HG03196 (cell line): ENCODE data around the gene PKLR.
"Not testable (repeated sequence)": the region's sequence is repeated elsewhere in the genome, so short reads cannot be mapped to it uniquely, and the experiment has no call there.

Experiments
- ATAC-seq: cut with Tn5 transposase; IDR thresholded peaks from one replicate; pipeline ENCODE4 v1.9.1; 2021; ENCODE audit not compliant: unreplicated experiment

Gene PKLR

DNA sequence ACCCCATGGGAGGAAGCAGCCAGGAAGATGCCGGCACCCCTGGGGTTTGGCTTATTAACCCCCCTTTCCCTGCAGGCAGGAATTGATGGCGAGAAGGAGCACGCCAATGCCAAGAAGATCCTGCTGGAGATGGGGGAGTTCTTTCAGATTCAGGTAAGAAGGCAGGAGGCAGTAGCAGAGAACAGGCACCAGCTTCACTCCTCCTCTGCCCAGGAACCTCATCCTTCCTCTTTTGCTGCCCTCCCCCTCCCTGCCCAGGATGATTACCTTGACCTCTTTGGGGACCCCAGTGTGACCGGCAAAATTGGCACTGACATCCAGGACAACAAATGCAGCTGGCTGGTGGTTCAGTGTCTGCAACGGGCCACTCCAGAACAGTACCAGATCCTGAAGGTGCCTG, 18.3 kb upstream of the PKLR start:
- ATAC-seq: no peak

DNA sequence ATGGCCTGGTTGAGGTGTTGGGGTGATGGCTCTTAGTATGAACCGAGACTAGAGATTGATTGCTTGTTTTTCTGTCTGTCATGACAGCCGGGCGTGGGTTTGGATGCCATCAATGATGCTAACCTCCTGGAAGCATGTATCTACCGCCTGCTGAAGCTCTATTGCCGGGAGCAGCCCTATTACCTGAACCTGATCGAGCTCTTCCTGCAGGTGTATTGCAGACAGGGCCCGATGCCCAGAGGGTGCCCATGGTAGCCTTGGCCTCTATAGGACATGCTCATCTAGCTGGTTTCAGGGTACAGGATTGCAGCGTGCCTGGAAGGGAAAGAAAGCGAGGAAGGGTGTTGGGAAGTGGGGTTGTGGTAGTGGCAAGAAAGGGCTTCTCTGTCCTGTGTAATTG, 16.8 kb upstream of the PKLR start:
- no peak for ATAC-seq

GRCh38 chr1:155316922-155317321, 15.7 kb upstream of the PKLR start:
- no peak for ATAC-seq

DNA sequence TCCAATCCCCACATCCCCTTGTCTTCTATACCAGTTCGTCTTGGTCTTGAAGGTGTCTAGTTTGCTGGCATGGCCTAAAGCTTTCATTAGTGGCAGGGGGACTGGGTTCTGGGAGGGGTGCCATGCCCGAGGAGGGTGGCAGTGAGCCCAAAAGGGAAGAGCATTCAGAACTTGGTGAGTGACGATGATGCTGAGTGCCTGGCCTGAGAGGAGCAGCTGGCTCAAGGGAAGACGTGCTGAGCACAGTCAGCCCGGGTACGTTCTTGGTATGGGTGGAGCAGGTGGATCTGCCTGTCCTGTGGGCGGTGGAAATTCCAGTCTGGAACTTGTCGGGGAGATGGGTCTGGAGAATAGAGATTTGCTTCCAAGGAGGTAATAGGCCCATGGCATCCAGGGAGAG, 12.0 kb upstream of the PKLR start:
- ATAC-seq: no peak

DNA sequence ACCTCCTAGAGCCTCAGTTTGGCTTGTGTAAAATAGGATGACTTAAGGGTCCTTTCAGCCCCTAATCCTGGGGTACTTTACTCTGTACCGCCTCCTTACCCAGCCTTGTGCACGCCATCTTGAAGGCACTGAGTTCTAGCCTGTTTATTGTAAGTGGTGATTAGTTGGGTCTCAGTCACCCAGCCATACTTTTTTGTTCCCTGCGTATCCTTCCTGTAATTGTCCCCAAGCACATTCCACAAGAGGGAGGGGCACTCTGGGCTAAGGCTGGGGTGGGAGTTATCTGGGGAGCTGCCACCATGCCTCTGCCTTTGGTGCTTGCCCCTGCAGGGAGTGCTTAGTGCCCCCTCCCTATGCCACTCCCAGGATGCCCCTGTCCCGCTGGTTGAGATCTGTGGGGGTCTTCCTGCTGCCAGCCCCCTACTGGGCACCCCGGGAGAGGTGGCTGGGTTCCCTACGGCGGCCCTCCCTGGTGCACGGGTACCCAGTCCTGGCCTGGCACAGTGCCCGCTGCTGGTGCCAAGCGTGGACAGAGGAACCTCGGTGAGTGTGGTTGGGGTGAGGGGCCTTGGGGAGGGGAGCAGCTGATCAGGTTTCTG, 8.3 kb upstream of the PKLR start:
- ATAC-seq: no peak

DNA sequence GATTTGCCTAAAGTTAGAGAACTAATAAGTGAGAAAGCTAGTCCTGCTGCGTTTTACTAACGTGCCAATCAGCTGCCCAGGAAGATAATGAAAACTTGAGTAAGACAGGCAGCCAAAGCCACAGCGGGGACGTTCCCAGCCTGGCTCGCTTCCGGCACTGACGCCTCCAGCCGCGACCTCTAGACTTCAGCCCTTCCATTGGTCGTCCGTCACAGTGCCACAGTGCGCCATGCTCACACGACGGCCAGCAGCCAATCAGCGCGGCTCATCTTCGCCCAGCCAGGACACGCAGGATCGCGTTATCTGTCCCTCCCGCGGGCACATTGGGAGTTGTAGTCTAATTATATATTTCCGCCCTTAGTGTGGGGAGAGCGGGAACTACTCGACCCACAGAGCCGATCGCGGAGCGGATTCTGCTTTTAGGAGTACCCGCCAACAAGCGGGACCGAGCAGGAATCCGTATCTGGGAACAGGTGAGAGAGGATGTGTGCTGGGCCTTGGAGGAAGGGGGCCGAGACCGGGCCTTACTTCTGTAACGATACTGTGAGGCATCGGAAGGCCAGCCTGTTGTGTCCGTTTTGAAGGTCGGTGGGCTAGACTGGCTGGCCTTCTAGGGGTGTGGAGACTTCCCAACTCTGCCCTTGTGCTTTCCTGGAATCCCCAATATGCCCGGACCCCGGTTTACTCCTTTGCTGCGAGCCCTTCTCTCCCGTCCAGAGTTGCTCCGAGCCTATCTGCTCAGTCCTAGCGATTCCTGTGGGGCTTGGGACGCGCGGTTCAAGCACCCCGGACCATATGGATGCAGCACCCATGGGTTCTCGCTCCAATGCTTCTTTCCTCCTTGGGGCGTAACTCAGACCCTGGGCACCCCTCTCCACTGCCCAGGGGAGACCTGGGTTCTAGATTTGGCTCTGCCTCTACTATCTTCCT, 7.5 kb upstream of the PKLR start, which contains the start of gene FDPS:
Gene FDPS, plus strand, starts transcription at position 374 of the 930 bp plus-strand sequence. CDS start 924 bp downstream, outside the sequence.
- ATAC-seq: peak; percentile 94

GRCh38 chr1:155307247-155307740, 6.1 kb upstream of the PKLR start:
- no peak for ATAC-seq

GRCh38 chr1:155305881-155306391, 4.7 kb upstream of the PKLR start:
- ATAC-seq: no peak

DNA sequence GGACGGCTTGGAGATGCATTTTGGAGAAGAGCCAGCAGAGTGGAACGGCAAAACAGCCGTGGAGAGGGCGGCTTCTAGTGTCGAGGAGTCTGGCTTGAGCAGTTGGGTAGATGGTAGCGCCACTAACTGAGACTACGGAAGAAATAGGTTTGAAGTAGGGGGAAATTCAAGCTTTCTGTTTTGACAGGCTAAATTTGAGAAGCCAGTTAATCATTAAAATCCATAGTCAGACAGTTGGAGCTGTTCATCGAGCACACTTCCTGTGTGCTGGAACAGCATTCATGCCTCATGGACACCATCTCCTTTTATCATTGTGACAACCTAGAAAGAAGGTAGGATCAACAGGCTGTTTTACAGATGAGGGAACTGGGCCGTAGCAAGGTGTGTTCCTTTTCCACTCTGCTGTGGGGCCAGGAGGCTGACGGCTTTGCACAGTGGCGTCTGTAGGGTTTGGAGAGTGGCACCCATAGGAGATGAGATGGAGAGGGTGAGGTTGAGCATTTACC, 3.4 kb upstream of the PKLR start:
- ATAC-seq: no peak

- no peak for ATAC-seq
These were observed 497 bp downstream of the PKLR start for GRCh38 chr1:155300553-155301329.

DNA sequence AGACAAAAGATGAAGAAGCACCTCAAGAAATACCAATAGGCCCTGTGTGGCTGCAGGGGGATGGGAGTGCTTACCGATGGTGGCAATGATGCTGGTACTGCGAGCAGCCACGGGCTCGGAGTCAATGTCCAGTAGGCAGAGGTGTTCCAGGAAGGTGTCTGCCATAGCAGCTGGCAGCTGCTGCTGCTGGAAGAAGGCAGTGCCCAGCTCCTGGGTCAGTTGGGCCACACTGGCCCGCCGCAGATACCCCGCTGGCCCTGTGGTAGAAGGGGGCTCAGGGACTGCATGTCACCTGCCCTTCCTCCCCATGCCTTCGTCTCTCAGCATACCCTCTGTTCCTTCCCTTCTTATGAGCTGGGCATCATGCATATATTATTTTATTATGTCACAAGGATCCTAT, 1.2 kb downstream of the PKLR start:
- no peak for ATAC-seq

DNA sequence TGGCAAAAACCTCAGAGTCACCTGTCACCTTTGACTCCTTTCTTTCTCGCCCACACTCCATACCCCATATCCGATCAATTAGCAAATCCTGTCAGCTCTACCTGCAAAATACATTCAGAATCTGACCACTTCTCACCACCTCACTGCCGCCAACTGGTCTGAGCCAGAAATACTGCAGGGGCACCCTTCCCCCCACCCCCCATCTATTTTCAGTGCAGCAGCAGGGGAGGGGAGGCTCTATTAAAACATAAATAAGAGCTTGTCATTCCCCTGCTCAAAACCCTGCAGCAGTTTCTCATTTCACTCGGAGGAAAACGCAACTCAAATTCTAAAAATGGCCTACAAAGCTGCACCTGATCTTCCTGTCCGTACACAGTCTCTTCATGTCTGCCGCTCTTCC, 3.9 kb downstream of the PKLR start:
- ATAC-seq: no peak

DNA sequence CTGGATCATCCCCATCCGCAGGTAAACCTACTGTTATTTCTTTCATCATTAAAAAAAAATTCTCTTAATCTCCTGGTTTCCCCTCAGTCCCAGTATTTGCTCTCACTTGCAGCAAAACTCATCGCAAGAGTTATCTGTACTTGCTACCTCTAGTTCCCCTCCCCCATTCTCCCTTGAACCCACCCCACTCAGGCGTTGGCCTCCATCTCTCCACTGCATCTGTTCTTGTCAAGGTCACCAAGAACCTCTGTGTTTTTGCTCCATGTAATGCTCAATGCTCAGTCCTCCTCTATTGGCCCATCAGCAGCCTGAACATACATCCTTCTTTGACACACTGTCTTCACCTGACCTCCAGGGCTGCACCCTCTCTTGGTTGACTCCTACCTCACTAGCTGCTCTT, 4.6 kb downstream of the PKLR start:
- ATAC-seq: no peak

GRCh38 chr1:155295942-155296267, 5.3 kb downstream of the PKLR start:
- ATAC-seq: no peak

GRCh38 chr1:155295183-155295941, 5.9 kb downstream of the PKLR start:
- ATAC-seq: no peak

DNA sequence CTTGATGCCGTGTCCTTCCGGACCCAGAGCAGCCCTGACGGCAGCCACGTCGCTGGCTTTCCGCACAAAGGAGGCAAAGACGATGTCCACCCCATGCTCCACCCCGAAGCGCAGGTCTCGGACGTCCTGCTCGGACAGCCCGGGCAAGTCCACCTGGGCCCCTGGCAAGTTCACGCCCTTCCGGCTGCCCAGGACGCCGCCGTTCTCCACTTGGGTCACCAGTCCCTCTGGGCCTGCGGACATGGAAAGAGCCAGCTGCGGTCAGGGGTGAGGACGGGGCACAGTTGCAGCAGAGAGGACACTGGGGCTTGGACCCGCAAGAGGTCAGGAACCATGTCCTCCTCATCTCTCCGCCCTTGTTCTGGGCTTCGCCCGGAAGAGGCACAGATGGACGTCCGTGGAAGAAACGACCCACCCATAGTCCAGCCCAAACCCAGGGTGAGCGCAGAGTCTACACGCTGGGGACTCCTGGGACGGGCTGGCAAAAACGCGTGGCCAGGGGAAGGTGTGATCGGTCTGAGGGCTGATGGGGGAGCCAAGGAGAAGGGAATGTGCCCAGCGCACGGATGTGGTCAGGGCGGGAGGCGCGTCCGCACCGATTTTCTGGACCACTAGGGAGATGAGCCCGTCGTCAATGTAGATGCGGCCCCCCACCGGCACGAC, 6.6 kb downstream of the PKLR start:
- ATAC-seq: no peak

- no peak for ATAC-seq
These were observed 8.0 kb downstream of the PKLR start for GRCh38 chr1:155293086-155293749.

GRCh38 chr1:155291006-155291405, 10.2 kb downstream of the PKLR start:
- ATAC-seq: not testable (repeated sequence)

DNA sequence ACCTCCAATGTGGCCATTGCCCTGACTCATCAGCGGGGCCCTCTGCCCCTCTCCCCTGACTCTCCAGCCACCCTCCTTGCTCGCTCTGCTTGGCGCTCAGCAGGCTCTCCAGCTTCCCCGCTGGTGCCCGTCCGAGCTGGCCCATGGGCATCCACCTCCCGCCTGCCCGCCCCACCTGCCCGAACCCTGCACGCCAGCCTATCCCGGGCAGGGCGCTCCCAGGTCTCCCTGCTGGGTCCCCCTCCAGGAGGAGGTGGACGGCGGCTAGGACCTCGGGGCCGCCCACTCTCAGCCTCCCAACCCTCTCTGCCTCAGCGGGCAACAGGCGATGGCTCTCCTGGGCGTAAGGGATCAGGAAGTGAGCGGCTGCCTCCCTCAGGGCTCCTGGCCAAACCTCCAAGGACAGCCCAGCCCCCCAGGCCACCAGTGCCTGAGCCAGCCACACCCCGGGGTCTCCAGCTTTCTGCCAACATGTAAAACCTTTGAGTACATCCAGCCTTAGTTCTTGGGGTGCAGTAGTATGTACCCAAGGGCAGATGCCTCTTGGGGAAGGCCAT, 13.2 kb downstream of the PKLR start:
- ATAC-seq: no peak
